A549 (cell line): Measurements from ENCODE around the gene NUB1.

Source experiments
- RCOR1 ChIP-seq: fragments of 150-350 bp; IDR thresholded peaks from 2 replicates; pipeline ENCODE4 v1.6.1; 2014; ENCODE audit warnings: antibody characterized with exemption, low read length, low read depth
- ZFP36 ChIP-seq: fragments of 450-650 bp; IDR thresholded peaks from 2 replicates; pipeline ENCODE4 v1.6.1; 2014; ENCODE audit warnings: borderline replicate concordance; ENCODE audit not compliant: partially characterized antibody
- TF ChIP-seq, protein P1 (sequence below): fragments of >200 bp; sonication (Bioruptor Twin); formaldehyde crosslinking; IDR thresholded peaks from 3 replicates; pipeline ENCODE4 v1.5.1; 2016
- TF ChIP-seq, protein P2 (sequence below): fragments of 450-650 bp; IDR thresholded peaks from 2 replicates; pipeline ENCODE4 v1.6.1; 2014; ENCODE audit warnings: antibody characterized with exemption
- TF ChIP-seq, protein P3 (sequence below): IDR thresholded peaks from 2 replicates; pipeline ENCODE4 v1.6.1; 2012

DNA sequence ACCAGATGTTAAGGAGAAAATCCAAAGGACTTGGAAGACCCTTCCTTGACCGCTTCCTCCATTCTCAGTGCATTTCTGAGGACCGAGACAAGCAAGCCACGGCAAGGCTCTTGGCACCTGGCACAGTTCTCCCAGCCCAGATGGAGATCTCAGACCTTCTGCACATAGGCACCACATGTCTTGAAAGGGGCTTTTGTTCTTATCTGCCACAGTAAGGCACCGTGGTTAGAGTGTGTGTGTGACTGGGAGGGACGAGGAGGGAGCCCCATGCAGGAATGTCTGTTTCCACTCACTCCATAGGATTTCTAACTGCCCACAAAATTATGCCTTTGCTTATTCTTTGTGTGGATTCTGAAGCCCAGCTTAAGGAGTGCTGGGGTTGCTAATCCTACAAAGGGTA lies 78.5 kb downstream of the NUB1 start:
- TF ChIP-seq, protein P1, sequence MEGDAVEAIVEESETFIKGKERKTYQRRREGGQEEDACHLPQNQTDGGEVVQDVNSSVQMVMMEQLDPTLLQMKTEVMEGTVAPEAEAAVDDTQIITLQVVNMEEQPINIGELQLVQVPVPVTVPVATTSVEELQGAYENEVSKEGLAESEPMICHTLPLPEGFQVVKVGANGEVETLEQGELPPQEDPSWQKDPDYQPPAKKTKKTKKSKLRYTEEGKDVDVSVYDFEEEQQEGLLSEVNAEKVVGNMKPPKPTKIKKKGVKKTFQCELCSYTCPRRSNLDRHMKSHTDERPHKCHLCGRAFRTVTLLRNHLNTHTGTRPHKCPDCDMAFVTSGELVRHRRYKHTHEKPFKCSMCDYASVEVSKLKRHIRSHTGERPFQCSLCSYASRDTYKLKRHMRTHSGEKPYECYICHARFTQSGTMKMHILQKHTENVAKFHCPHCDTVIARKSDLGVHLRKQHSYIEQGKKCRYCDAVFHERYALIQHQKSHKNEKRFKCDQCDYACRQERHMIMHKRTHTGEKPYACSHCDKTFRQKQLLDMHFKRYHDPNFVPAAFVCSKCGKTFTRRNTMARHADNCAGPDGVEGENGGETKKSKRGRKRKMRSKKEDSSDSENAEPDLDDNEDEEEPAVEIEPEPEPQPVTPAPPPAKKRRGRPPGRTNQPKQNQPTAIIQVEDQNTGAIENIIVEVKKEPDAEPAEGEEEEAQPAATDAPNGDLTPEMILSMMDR, result no peak
- no peak for TF ChIP-seq RCOR1
- TF ChIP-seq, protein P2, sequence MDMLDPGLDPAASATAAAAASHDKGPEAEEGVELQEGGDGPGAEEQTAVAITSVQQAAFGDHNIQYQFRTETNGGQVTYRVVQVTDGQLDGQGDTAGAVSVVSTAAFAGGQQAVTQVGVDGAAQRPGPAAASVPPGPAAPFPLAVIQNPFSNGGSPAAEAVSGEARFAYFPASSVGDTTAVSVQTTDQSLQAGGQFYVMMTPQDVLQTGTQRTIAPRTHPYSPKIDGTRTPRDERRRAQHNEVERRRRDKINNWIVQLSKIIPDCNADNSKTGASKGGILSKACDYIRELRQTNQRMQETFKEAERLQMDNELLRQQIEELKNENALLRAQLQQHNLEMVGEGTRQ, result no peak
- TF ChIP-seq, protein P3, sequence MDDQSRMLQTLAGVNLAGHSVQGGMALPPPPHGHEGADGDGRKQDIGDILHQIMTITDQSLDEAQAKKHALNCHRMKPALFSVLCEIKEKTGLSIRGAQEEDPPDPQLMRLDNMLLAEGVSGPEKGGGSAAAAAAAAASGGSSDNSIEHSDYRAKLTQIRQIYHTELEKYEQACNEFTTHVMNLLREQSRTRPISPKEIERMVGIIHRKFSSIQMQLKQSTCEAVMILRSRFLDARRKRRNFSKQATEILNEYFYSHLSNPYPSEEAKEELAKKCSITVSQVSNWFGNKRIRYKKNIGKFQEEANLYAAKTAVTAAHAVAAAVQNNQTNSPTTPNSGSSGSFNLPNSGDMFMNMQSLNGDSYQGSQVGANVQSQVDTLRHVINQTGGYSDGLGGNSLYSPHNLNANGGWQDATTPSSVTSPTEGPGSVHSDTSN, result no peak
- no peak for TF ChIP-seq ZFP36
